Fibroblast of lung (primary cell): ENCODE measurements around the gene DBR1. TPM values are rescaled to one million over a fixed set of nuclear protein-coding genes. Genes with fewer than 3 reads are reported as not detected.
"Not testable (repeated sequence)": the region's sequence is repeated elsewhere in the genome, so short reads cannot be mapped to it uniquely, and the experiment has no call there.

Experiments
- DNase-seq, 2 donors: peaks; one replicate each; pipeline versions ENCODE4 v3.0.0 to v3.0.0-alpha.2; 2010; ENCODE audit warnings: low read depth in 2 of 2
- H2AFZ ChIP-seq: 2 replicates; pipeline ENCODE4 v1.5.1; 2012; ENCODE audit warnings: low read length, control low read depth, inconsistent platforms
- H3K27ac ChIP-seq: 2 replicates; pipeline ENCODE4 v1.5.1; 2011; ENCODE audit warnings: low read length, control low read depth; ENCODE audit not compliant: insufficient read depth
- H3K27me3 ChIP-seq: 2 replicates; pipeline ENCODE4 v1.5.1; 2011; ENCODE audit warnings: mild to moderate bottlenecking, low read length; ENCODE audit not compliant: control insufficient read depth, insufficient read depth
- H3K36me3 ChIP-seq: 2 replicates; pipeline ENCODE4 v1.5.1; 2011; ENCODE audit warnings: low read length; ENCODE audit not compliant: control insufficient read depth, insufficient read depth
- H3K4me1 ChIP-seq: 2 replicates; pipeline ENCODE4 v1.5.1; 2011; ENCODE audit warnings: low read length; ENCODE audit not compliant: control insufficient read depth, insufficient read depth; ENCODE audit errors: extremely low read depth
- H3K4me2 ChIP-seq: 2 replicates; pipeline ENCODE4 v1.5.1; 2011; ENCODE audit warnings: low read length, control low read depth; ENCODE audit not compliant: insufficient read depth; ENCODE audit errors: extremely low read depth
- H3K4me3 ChIP-seq, 4 experiments: fragments of 200-600 bp in 1 of 4; sonication (generic) in 1 of 4; replicated peaks in 1 of 4; 2 replicates each; pipeline ENCODE4 v1.5.1; 2011 to 2016; ENCODE audit warnings: low read length in 4 of 4, low read depth in 3 of 4, mild to moderate bottlenecking in 3 of 4, control low read depth in 2 of 4, inconsistent platforms in 1 of 4, mixed read lengths in 1 of 4; ENCODE audit not compliant: insufficient read depth in 1 of 4; ENCODE audit errors: control extremely low read depth in 1 of 4
- H3K79me2 ChIP-seq: 2 replicates; pipeline ENCODE4 v1.5.1; 2012; ENCODE audit warnings: mild to moderate bottlenecking, low read length, inconsistent platforms; ENCODE audit not compliant: control insufficient read depth, insufficient read depth
- H3K9ac ChIP-seq: 2 replicates; pipeline ENCODE4 v1.5.1; 2011; ENCODE audit warnings: mild to moderate bottlenecking, low read length, control low read depth; ENCODE audit not compliant: insufficient read depth
- H3K9me3 ChIP-seq: 2 replicates; pipeline ENCODE4 v1.5.1; 2012; ENCODE audit warnings: low read depth, low read length; ENCODE audit not compliant: control insufficient read depth, insufficient read depth
- H4K20me1 ChIP-seq: 2 replicates; pipeline ENCODE4 v1.5.1; 2011; ENCODE audit warnings: low read length; ENCODE audit not compliant: control insufficient read depth, insufficient read depth; ENCODE audit errors: extremely low read depth
- EZH2 ChIP-seq: IDR thresholded peaks from 2 replicates; pipeline ENCODE4 v1.5.1; 2012; ENCODE audit warnings: low read length, control low read depth, mild to moderate bottlenecking; ENCODE audit errors: missing control alignments
- polyA plus RNA-seq, 2 donors: library from polyadenylated mRNA; depleted of rRNA in 1 of 2; stranded (reverse) in 1 of 2; unstranded in 1 of 2; fragments of >200 nt; gene quantifications; 2 replicates each; pipeline ENCODE4 v1.2.1, GENCODE V29; 2011 to 2012; ENCODE audit warnings: missing spikeins in 1 of 2
- total RNA-seq: library from RNA; depleted of rRNA; stranded (reverse); fragments of >200 nt; gene quantifications from 2 replicates; pipeline ENCODE4 v1.2.1, GENCODE V29; 2014
- TF ChIP-seq, protein P1 (sequence below), 2 donors: IDR thresholded peaks in 1 of 2; conservative IDR thresholded peaks in 1 of 2; 1 replicate in 1 of 2; 2 replicates in 1 of 2; pipeline ENCODE4 v1.5.1; 2011 to 2012; ENCODE audit warnings: low read length in 2 of 2, control low read depth in 1 of 2, inconsistent platforms in 1 of 2, low read depth in 1 of 2, mild to moderate bottlenecking in 1 of 2

Gene DBR1
- total and polyA plus RNA-seq, 2 donors (not counting 1 experiment from before 2014, with no cell fraction given) = 16.2 to 19.7 TPM

DNA sequence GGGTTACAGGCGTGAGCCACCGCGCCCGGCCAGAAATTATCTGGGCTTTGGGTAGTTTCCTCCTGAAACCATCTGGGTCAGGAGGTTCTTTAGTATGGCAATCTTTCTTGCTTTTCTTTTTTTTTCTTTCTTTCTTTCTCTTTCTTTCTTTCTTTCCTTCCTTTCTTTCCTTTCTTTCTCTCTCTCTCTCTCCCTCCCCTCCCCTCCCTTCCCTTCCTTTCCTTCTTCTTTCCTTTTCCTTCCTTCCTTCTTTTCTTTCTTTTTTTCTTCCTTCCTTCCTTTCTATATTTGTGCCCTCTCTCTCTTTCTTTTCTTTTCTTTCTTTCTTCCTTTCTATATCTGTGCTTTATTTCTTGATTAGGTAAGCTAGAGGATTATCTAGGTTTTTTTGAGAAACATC is 17.0 kb downstream of the DBR1 start:
- H3K9ac ChIP-seq = no peak overlapping the region
- no peaks in the 10 kb centered on the region for H3K4me1 ChIP-seq
- no peaks in the 10 kb centered on the region for H3K27me3 ChIP-seq
- H3K27ac ChIP-seq = no peak overlapping the region
- DNase-seq = no peak
- no peaks in the 10 kb centered on the region for H3K36me3 ChIP-seq
- TF ChIP-seq, protein P1, sequence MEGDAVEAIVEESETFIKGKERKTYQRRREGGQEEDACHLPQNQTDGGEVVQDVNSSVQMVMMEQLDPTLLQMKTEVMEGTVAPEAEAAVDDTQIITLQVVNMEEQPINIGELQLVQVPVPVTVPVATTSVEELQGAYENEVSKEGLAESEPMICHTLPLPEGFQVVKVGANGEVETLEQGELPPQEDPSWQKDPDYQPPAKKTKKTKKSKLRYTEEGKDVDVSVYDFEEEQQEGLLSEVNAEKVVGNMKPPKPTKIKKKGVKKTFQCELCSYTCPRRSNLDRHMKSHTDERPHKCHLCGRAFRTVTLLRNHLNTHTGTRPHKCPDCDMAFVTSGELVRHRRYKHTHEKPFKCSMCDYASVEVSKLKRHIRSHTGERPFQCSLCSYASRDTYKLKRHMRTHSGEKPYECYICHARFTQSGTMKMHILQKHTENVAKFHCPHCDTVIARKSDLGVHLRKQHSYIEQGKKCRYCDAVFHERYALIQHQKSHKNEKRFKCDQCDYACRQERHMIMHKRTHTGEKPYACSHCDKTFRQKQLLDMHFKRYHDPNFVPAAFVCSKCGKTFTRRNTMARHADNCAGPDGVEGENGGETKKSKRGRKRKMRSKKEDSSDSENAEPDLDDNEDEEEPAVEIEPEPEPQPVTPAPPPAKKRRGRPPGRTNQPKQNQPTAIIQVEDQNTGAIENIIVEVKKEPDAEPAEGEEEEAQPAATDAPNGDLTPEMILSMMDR (conservative IDR thresholded peaks at IDR 0.05 in 1 of 2, IDR thresholded peaks at IDR 0.05 in 1 of 2; ENCODE audit: low read depth in 1 of 2, low read length in 2 of 2) = no peak
- no peak for TF ChIP-seq EZH2
- no peak overlapping the region for H2AFZ ChIP-seq
- H3K79me2 ChIP-seq = no peaks in the 10 kb centered on the region
- no peaks in the 10 kb centered on the region for H3K9me3 ChIP-seq
- no peak overlapping the region for H3K4me2 ChIP-seq
- H3K4me3 ChIP-seq = no peak overlapping the region
- no peaks in the 10 kb centered on the region for H4K20me1 ChIP-seq

DNA sequence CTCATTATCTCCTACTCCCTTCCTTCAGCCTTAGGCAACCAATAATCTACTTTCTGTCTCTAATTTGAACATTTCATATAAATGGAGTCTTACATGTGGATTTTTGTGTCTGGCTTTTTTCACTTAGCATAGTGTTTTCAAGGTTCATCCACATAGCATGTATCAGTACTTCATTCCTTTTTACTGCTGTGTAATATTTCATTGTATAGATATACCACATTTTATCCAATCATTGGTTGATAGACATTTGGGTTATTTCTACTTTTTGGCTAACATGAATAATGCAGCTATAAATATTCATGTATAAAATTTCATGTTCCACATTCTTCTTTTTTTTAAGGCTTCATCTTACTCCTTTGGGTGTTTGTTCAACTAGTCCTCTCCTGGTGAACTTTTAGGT is 20.2 kb downstream of the DBR1 start:
- no peaks in the 10 kb centered on the region for H3K36me3 ChIP-seq
- DNase-seq = no peak
- H3K9me3 ChIP-seq = no peaks in the 10 kb centered on the region
- no peak overlapping the region for H3K4me3 ChIP-seq
- H3K79me2 ChIP-seq = no peaks in the 10 kb centered on the region
- no peaks in the 10 kb centered on the region for H3K4me1 ChIP-seq
- H2AFZ ChIP-seq = no peak overlapping the region
- no peak overlapping the region for H3K27ac ChIP-seq
- no peaks in the 10 kb centered on the region for H4K20me1 ChIP-seq
- H3K9ac ChIP-seq = no peak overlapping the region
- H3K27me3 ChIP-seq = no peaks in the 10 kb centered on the region
- no peak overlapping the region for H3K4me2 ChIP-seq
- TF ChIP-seq, protein P1 (conservative IDR thresholded peaks at IDR 0.05 in 1 of 2, IDR thresholded peaks at IDR 0.05 in 1 of 2; ENCODE audit: low read depth in 1 of 2, low read length in 2 of 2) = no peak
- no peak for TF ChIP-seq EZH2

DNA sequence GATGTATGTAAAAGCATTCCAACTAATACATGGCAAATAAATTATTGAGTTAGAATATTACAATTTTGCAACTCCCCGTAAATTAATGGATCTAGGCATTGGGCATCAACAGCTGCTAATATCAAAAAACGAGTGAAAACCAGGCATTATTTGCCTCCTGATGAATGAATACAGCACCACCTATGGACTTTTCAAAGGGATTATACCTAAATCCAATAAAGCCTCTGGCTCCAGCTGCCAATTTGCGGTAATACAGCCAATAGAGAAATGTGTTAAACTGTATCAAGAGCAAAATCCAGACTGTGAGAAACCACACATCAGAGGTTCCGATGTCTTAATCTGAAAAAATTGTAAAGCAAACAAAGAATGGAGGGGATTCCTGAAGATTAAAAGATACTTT is 26.2 kb downstream of the DBR1 start:
- H3K36me3 ChIP-seq = no peaks in the 10 kb centered on the region
- no peak overlapping the region for H2AFZ ChIP-seq
- H3K4me1 ChIP-seq = no peaks in the 10 kb centered on the region
- TF ChIP-seq, protein P1 (conservative IDR thresholded peaks at IDR 0.05 in 1 of 2, IDR thresholded peaks at IDR 0.05 in 1 of 2; ENCODE audit: low read depth in 1 of 2, low read length in 2 of 2) = no peak
- no peak for TF ChIP-seq EZH2
- no peaks in the 10 kb centered on the region for H3K9me3 ChIP-seq
- H3K27me3 ChIP-seq = no peaks in the 10 kb centered on the region
- no peaks in the 10 kb centered on the region for H3K79me2 ChIP-seq
- H3K4me2 ChIP-seq = no peak overlapping the region
- DNase-seq = no peak
- H4K20me1 ChIP-seq = no peaks in the 10 kb centered on the region
- H3K9ac ChIP-seq = no peak overlapping the region
- H3K4me3 ChIP-seq = no peak overlapping the region
- no peak overlapping the region for H3K27ac ChIP-seq

DNA sequence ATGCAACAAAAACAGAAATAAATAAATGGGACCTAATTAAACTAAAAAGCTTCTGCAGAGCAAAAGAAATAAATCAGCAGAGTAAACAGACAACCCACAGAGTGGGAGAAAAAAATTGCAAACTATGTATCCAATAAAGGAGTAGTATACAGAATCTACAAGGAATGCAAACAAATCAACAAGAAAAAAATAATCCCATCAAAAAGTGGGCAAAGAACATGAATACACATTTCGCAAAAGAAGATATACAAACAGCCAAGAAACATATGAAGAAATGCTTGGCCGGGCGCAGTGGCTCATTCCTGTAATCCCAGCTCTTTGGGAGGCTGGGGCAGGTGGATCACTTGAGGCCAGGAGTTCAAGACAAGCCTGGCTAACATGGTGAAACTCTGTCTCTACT is 32.5 kb downstream of the DBR1 start:
- not testable (repeated sequence) for H3K4me2 ChIP-seq, H3K4me3 ChIP-seq, H3K79me2 ChIP-seq, H3K4me1 ChIP-seq, DNase-seq, H3K27me3 ChIP-seq, H3K36me3 ChIP-seq, H2AFZ ChIP-seq, H3K27ac ChIP-seq, H3K9me3 ChIP-seq, H3K9ac ChIP-seq, H4K20me1 ChIP-seq
